ENCODE data around the gene TMEM179.
"Not testable (repeated sequence)": the region's sequence is repeated elsewhere in the genome, so short reads cannot be mapped to it uniquely, and the experiment has no call there.

TMEM179 gene

DNA sequence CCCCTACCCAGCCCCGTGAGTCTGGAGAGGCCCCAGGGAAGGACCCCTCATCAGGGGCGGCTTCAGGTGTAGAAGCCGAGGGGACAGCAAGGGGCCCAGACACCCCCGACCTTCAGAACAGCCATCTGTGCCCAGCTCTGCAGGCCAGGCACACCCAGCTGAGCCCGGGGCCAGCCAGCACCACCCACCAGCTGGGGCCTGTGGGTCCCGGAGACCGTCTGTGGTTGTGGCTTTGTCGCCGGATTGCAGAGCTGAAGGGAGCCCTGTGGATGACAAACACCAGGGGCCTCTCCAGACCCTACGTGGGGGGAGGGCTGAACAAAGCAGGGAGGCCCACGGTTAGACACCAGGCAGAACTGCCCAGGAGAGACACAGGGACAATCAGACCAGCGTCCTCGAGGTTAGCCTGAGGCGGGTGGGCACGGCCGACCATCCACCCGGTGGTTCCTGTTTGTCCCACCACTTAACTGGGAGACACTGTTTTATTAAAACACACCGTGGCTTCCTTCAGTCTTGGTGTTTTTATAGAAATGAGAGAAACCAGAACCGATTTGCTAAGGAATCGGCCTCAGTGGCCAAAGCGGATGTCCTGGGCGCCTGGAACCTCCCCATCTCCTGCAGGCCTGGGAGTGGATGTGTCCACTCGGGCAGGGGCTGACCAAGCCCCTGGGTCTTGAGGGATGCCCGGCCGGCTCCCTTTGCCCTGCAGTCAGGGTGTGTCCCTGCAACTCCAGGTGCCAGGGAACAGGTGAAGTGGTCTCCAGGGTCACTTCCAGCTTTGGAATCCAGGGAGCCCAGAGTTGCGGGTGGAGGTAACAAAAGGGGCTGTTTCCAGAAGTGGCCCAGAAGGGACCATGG is 15.0 kb downstream of the TMEM179 start:
- Mint-ChIP-seq H3K27ac (no peak overlapping the region), H3K27me3 (peaks cover 7% of the 10 kb centered on the region), H3K4me3 (no peak overlapping the region), H3K36me3 (ENCODE audit: low read depth) (no peaks in the 10 kb centered on the region), H3K9me3 (no peaks in the 10 kb centered on the region), H3K4me1 (ENCODE audit: low read depth) (no peaks in the 10 kb centered on the region)

DNA sequence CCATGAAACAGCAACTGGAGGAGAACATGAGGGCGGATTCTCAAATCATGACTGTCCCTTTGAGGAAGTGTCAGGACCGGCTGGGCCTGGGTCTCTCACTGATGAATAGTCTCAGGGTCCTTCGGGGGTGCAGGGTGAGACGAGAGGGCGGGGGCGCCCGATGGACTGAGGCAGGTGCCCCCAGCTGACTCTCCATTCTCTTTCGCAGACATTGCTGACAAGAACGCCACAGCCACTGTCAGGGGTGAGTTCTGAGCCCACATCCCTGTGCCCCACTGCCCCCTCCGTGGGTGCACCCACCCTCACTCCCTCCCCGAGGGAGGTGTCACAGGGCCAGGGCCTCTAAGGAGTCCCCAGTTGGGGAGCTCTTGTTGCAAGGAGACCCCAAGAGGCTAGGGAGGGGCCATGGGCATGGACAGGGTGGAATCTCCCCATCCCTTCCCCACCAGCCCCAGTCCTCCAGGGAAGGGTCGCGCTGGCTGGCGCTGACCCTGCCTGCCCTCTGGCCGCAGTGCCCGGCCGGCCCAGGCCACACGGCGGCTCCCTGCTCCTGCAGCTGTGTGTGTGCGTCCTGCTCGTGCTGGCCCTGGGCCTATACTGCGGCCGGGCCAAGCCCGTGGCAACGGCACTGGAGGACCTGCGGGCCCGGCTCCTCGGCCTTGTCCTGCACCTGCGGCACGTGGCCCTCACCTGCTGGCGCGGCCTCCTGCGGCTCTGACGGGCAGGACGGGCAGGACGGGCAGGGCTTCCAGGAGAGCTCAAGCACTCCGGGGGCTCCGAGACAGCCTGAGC is 16.3 kb downstream of the TMEM179 start:
- Mint-ChIP-seq H3K4me1 (ENCODE audit: low read depth) (no peaks in the 10 kb centered on the region), H3K9me3 (no peaks in the 10 kb centered on the region), H3K27me3 (peaks cover 7% of the 10 kb centered on the region), H3K27ac (no peak overlapping the region), H3K4me3 (no peak overlapping the region), H3K36me3 (ENCODE audit: low read depth) (no peaks in the 10 kb centered on the region)

DNA sequence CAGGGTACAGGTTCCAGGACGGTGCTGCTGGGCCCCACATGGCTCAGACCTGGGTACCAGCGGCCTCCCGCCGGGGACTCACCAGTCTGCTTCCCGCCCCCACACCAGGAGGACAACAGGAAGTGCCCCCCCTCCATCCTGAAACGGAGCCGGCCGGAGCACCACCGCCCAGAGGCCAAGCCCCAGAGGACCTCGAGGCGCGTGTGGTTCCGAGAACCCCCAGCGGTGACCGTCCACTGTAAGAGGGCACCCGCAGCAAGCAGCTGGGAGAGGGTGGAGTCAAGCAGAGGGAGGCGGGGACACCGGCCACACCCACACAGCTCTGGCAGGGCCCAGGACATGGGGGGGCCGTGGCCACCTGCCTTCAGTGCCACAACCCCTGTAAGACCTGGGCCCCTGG is 16.9 kb downstream of the TMEM179 start:
- Mint-ChIP-seq H3K27ac (no peak overlapping the region), H3K4me1 (ENCODE audit: low read depth) (no peaks in the 10 kb centered on the region), H3K36me3 (ENCODE audit: low read depth) (no peaks in the 10 kb centered on the region), H3K9me3 (no peaks in the 10 kb centered on the region), H3K27me3 (peaks cover 7% of the 10 kb centered on the region), H3K4me3 (no peak overlapping the region)

DNA sequence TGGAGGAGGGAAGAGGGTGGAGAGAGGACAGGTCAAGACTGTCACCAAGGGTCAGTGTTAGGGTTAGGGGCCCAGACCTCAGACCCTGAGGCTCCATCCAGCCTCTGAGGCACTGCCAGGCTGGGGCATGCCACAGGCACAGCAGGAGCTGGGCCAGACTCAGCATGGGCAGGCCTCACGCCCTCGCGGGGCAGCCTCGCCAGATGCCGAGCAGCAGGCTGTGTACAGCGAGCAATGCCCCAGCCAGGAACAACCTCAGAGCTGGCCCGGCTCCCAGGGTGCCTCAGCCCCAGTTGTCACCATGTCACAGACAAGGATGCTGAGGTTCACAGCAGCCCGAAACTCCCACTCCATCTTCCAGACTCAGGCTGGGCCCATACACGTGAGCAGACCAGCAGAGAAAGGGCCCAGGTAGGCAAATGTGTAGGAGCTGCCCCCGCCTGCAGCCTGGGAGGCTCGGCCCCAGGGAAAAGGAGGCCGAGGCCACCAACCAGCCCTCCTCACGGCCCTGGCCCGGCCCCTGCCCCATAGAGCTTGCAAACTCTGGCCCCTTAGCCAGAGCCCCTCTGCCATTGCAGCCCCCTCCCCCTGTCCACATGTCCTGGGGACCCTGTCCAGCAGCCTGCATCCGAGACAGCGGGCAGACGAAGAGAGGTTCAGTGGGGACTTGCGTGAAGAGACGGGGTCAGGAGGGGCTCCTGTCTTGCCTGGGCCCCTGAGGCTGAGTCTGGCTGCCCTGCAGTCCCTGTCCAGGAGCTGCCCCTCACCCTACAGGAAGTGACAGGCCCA is 17.5 kb downstream of the TMEM179 start:
- H3K27ac Mint-ChIP-seq = no peak overlapping the region
- H3K4me3 Mint-ChIP-seq = no peak overlapping the region
- H3K9me3 Mint-ChIP-seq = no peaks in the 10 kb centered on the region
- H3K27me3 Mint-ChIP-seq = peaks cover 7% of the 10 kb centered on the region
- H3K36me3 Mint-ChIP-seq (ENCODE audit: low read depth) = no peaks in the 10 kb centered on the region
- H3K4me1 Mint-ChIP-seq (ENCODE audit: low read depth) = no peaks in the 10 kb centered on the region

DNA sequence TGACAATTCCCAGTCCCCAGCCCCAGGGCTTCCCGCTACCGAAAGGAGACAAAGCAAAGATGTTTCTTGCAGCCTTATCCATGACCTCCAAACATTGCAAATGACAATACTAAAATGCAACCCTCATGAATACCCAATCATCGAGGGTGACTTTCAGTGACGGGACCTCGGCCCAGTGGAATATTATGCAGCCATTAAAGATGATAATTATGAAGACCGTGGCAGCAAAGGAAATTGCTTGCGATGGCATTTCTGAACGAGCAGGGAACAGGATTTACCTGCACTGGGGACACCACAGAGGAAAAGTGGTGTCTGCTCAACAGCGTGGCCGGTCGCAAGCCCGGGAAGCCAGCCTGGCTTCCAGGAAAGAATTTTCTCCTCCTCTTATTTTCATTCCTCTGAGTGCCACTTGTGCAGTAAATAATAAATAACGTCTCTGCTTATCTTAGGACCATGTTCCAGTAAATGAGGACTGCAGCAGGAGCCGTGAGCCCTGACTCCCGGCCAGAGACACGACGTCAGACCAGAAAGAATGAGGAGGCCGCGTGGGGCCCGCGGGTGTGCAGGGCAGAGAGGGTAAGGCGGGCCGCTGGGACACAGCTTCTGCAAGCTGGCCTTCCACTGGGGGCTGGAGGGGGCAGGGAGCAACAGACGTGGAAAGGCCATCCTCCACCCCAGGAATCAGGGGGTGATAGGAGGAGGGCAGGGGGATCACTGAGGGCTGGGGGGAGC is 18.4 kb downstream of the TMEM179 start:
- Mint-ChIP-seq H3K4me1 (ENCODE audit: low read depth) (no peaks in the 10 kb centered on the region), H3K4me3 (no peak overlapping the region), H3K27me3 (peaks cover 7% of the 10 kb centered on the region), H3K27ac (no peak overlapping the region), H3K36me3 (ENCODE audit: low read depth) (no peaks in the 10 kb centered on the region), H3K9me3 (no peaks in the 10 kb centered on the region)

DNA sequence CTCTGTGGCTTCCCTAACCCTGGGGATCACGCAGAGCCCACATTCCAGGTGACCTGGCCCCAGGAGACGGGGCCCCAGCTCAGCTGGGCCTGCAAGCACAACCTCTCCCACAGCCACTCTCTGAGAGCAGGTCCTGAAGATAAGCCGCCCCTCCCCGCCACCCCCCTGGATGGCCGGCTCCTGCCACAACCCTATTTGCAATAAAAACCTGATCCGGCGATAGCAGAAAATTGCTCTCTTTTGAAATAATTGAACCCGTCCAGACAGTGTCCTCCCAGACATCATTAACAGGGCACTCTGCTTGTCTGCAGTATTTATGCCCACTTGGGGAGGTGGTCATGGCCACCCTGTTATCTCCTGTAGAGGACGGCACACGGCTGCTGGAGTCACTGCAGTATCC is 20.0 kb downstream of the TMEM179 start:
- no peak overlapping the region for H3K27ac Mint-ChIP-seq
- peaks cover 7% of the 10 kb centered on the region for H3K27me3 Mint-ChIP-seq
- no peaks in the 10 kb centered on the region for H3K36me3 Mint-ChIP-seq (ENCODE audit: low read depth)
- no peak overlapping the region for H3K4me3 Mint-ChIP-seq
- H3K4me1 Mint-ChIP-seq (ENCODE audit: low read depth) = no peaks in the 10 kb centered on the region
- H3K9me3 Mint-ChIP-seq = no peaks in the 10 kb centered on the region

DNA sequence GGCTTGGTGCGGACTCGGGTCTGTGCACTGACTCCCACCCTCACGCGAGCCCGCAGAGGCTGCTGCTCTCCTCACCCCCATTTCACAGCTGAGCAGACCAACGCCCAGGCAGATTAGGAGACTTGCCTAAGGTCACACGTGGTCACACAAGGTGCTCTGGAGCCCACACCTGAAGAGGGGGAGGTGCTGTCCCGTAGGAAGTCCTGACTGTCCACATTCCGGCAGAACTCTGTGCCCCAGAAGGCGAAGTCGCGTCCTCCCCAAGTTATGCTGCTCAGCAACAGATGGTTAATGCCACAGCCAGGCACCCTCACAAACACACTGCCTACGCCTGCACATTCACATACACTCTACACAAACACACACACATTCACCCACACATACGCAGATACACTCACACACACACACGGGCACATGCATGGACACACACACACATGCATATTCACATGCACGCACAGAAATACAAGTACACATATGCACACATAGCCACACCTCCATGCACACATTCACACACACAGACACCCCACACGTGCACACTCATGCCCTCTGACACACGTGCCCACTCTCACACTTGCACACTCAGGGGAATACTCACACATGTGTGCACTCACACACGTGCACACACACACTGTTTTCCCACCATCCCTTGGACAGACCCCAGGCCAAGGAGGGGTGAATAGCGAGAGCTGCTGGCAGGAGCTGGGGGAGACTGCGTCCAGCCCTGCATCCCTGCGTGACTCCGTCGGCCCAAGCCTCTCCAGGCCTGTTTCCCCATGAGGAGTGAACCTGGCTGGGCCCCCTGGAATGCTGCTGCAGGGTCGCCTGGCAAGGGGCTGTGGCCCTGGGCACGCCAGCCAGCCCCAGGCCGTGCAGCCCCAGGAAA is 20.9 kb downstream of the TMEM179 start:
- H3K36me3 Mint-ChIP-seq (ENCODE audit: low read depth) = no peaks in the 10 kb centered on the region

DNA sequence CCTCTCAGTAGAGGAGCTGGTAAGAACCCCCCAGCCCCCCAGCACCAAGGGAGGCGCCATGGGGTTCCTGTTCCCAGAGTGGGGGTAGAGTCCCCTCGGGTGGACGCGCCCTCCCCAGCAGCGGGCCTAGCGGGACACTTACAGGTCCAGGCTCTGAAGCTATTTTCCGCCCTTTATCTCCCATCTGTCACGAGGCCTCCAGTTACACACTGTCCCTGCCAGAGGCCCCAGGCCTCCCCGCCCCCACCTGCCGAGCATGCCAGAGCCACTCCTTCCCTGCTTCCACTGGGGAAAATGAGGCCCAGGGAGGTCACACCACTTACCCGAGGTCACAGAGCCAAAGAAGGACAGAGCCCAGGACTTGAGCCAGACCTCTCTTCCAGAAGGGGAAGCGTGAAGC is 21.9 kb downstream of the TMEM179 start:
- Mint-ChIP-seq H3K36me3 (ENCODE audit: low read depth) (no peaks in the 10 kb centered on the region), H3K9me3 (no peaks in the 10 kb centered on the region), H3K4me1 (ENCODE audit: low read depth) (no peaks in the 10 kb centered on the region), H3K27ac (no peak overlapping the region), H3K4me3 (no peak overlapping the region), H3K27me3 (peaks cover 7% of the 10 kb centered on the region)

More for the DNA sequence above, 20.9 kb downstream of the TMEM179 start:
- H3K27ac Mint-ChIP-seq = no peak overlapping the region
- H3K4me3 Mint-ChIP-seq = no peak overlapping the region
- no peaks in the 10 kb centered on the region for H3K9me3 Mint-ChIP-seq
- H3K27me3 Mint-ChIP-seq = peaks cover 7% of the 10 kb centered on the region
- no peaks in the 10 kb centered on the region for H3K4me1 Mint-ChIP-seq (ENCODE audit: low read depth)

DNA sequence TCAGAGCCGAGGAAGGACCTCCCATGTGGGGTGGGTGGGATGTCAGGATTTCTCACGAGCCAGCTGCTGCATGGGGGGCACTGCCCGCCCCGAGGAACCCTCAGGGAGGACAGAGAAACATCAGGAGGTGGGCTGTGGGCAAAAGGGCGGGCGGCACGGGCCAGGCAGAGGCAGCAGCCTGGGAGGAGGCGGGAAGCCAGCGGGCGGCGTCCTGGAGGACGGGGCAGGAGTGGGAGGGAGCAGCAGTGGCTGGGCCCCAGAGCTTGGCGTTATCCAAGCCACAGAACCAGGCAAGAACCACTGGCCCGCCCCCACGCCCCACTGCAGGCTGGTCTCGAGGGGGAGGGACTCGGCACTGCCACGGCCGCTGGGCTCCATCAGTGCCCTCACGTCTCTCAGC is 22.6 kb downstream of the TMEM179 start:
- H3K27me3 Mint-ChIP-seq = peaks cover 7% of the 10 kb centered on the region
- H3K4me1 Mint-ChIP-seq (ENCODE audit: low read depth) = no peaks in the 10 kb centered on the region
- no peak overlapping the region for H3K27ac Mint-ChIP-seq
- no peaks in the 10 kb centered on the region for H3K36me3 Mint-ChIP-seq (ENCODE audit: low read depth)
- H3K9me3 Mint-ChIP-seq = no peaks in the 10 kb centered on the region
- H3K4me3 Mint-ChIP-seq = no peak overlapping the region

DNA sequence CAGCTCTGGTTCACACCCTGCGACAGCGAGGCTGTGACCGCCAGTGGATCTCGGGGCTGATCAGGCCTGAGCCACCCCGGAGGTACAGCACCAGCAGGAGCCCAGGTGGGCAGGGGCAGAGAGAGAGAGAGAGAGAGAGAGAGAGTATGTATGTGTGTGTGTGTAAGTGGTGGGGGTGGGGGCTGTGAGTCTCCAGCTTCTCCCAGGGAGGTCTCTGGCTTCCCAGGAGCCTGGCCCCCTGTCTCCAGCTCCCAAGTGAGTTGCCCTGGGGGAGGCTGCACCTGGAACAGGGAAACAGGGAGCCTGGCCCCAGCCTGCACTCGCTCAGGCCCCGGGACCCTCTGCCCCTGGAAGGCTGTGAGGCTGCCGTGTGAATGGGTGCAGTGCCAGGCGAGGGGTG is 23.1 kb downstream of the TMEM179 start:
- Mint-ChIP-seq H3K27me3 (peaks cover 7% of the 10 kb centered on the region), H3K27ac (no peak overlapping the region), H3K9me3 (no peaks in the 10 kb centered on the region), H3K4me3 (no peak overlapping the region), H3K36me3 (ENCODE audit: low read depth) (no peaks in the 10 kb centered on the region), H3K4me1 (ENCODE audit: low read depth) (no peaks in the 10 kb centered on the region)

DNA sequence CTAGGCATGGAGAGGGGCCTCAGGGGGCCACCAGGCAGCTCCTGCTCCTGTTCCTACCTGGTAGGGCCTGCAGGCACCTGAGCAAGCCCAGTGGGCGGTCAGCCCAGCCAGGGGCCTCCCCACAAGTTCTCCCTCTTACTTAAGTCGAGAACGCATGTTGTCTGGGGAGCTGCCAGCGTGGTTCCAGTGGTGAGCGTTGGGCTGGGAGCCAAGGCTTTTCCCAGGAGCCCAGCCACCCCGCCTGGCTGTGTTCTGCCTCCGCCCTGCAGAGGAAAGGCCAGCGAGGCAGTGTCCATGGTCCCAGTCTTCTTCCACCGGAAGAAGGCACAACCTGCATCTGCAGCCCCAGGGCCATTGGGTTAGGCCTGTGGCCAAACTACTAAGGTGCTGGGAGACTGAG is 23.6 kb downstream of the TMEM179 start:
- Mint-ChIP-seq H3K27me3 (peaks cover 2% of the 10 kb centered on the region), H3K9me3 (no peaks in the 10 kb centered on the region), H3K4me3 (no peak overlapping the region)

DNA sequence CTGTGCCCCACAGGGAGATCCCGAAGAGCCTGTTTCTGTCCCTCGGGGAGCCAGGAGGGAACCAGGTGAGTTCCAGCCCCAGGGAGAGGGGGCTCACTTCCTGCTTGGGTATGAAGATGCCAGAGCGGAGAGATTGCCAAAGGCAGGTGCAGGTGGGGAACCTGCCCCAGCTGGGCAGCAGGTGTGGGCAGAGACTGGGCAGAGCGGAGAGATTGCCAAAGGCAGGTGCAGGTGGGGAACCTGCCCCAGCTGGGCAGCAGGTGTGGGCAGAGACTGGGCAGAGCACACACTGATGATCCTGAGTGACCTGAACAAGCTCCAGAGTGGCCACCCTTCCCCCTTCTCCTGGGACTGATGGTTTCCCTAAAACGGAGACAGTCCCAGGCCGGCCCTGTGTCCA is 24.6 kb downstream of the TMEM179 start:
- H3K36me3 Mint-ChIP-seq (ENCODE audit: low read depth); H3K27me3 Mint-ChIP-seq: not testable (repeated sequence)

More for the DNA sequence above, 23.6 kb downstream of the TMEM179 start:
- Mint-ChIP-seq H3K27ac (no peak overlapping the region), H3K4me1 (ENCODE audit: low read depth) (no peaks in the 10 kb centered on the region), H3K36me3 (ENCODE audit: low read depth) (no peaks in the 10 kb centered on the region)

DNA sequence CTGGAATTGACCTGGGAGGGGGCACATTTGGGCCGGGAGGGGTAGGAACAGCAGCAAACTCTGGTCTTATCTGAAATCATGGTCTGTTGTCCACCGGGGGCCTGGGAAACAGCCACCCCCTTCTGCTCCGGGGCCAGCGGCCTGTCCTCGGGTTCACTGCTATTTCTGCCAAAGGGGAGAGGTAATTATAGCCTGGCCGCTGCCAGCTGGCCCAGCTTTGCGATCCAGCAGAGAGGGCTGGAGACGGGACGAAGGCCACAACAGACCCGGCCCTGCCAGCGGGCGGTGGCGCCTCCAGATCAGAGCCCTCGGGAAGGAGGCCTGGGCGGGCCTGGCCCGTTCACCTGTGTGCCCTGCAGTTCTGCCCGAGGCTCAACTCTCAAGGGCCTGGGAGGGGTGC is 25.1 kb downstream of the TMEM179 start, which contains the start of gene C14orf180:
C14orf180 (plus strand) TSS at position 258 of the 400 bp plus-strand sequence. CDS start 6,667 bp downstream, outside the sequence.
- Mint-ChIP-seq H3K4me1 (ENCODE audit: low read depth) (no peaks in the 10 kb centered on the region), H3K36me3 (ENCODE audit: low read depth) (no peaks in the 10 kb centered on the region), H3K4me3 (no peak within 1 kb of the TSS), H3K9me3 (no peaks in the 10 kb centered on the region), H3K27me3 (no peaks in the 10 kb centered on the region), H3K27ac (no peak within 1 kb of the TSS)

More for the DNA sequence above, 24.6 kb downstream of the TMEM179 start:
- H3K27ac Mint-ChIP-seq; H3K4me1 Mint-ChIP-seq (ENCODE audit: low read depth); H3K9me3 Mint-ChIP-seq; H3K4me3 Mint-ChIP-seq: not testable (repeated sequence)

All from stimulated activated naive CD8-positive, alpha-beta T cell treated with anti-CD3 and anti-CD28 coated beads, Interleukin-15, Interleukin-2, amounts not matched to agents 100 ng/mL and 50 ng/mL, for 24 hours (primary cell).